ENCODE data around the gene CCDC88A. TPM values are rescaled to one million over a fixed set of nuclear protein-coding genes. Genes with fewer than 3 reads are reported as not detected.
A peak's percentile ranks its signal among the peaks of the same experiment; 100 is the strongest.

Gene CCDC88A
- total RNA-seq, 1 experiment from 2014 or later, result 84.5 TPM

DNA sequence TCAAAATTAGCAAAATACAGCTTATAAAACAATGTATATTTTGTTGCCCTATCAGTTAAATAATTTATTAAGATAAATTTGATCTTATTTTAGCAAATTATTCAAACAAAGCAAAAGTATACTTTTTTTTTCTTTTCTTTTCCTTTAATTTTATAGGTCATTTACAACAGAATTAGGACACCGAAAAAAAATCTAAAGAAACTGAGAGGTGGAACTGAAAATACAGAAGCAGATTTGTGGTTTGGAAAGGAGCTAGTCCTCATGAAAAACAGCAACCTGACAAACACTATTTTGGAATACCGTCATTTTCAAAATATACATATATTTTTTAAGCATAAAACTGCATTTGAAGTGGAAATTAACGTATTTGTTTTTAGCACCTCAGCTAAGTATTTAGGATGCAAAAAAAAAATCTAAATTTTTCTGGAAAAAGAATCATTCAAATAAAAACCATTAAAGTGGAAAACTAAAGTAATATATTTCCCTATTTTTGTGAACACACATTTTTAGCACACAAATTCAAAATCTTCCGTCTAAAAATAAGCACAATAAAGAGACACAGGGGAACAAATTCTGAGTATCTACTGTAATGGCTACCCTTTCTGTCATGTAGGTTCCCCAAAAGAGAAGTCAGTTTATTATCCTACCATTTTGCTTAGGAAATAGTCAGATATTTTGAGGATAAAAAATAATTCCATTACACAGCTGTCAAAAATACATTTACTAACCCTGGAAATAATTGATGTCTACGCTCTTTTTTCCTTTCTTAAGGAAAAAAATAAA, 2.7 kb downstream of the CCDC88A start:
- TF ChIP-seq EZH2 (IDR thresholded peaks at IDR 0.05; ENCODE audit: borderline replicate concordance, low read depth, low read length, poor library complexity, severe bottlenecking), result no peak
- TF ChIP-seq, protein P1, sequence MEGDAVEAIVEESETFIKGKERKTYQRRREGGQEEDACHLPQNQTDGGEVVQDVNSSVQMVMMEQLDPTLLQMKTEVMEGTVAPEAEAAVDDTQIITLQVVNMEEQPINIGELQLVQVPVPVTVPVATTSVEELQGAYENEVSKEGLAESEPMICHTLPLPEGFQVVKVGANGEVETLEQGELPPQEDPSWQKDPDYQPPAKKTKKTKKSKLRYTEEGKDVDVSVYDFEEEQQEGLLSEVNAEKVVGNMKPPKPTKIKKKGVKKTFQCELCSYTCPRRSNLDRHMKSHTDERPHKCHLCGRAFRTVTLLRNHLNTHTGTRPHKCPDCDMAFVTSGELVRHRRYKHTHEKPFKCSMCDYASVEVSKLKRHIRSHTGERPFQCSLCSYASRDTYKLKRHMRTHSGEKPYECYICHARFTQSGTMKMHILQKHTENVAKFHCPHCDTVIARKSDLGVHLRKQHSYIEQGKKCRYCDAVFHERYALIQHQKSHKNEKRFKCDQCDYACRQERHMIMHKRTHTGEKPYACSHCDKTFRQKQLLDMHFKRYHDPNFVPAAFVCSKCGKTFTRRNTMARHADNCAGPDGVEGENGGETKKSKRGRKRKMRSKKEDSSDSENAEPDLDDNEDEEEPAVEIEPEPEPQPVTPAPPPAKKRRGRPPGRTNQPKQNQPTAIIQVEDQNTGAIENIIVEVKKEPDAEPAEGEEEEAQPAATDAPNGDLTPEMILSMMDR (conservative IDR thresholded peaks at IDR 0.05; ENCODE audit: low read depth, low read length), result no peak
- Histone ChIP-seq H3K27ac (ENCODE audit: low read depth, low read length, poor library complexity, severe bottlenecking) (no peak overlapping the region), H3K4me3 (ENCODE audit: low read depth, low read length, poor library complexity, severe bottlenecking) (peak overlapping the region; percentile 84), H3K9me3 (ENCODE audit: low read depth, low read length, poor library complexity, severe bottlenecking) (no peaks in the 10 kb centered on the region), H3K4me1 (ENCODE audit: insufficient read depth, low read length, poor library complexity, severe bottlenecking) (peaks cover 11% of the 10 kb centered on the region), H3K27me3 (replicated peaks; ENCODE audit: insufficient read depth, low read depth, low read length, poor library complexity) (no peaks in the 10 kb centered on the region), H3K36me3 (ENCODE audit: insufficient read depth, low read length, poor library complexity, severe bottlenecking) (peaks cover under 1% of the 10 kb centered on the region)
- intact Hi-C loops (cut with micrococcal nuclease; ENCODE audit: unreplicated experiment), result loop anchor here (10.0 kb wide), 1 partner anchor 132 kb away; no protein-coding TSS in a partner anchor
- POLR2A ChIA-PET (ENCODE audit: low non-redundant PET), result no interaction called here
- CTCF ChIA-PET, result no interaction called here
- BruUV-seq (replicated peaks), result no TSS peak
- DNase-seq (ENCODE audit: low spot score), result no peak

- Histone ChIP-seq H3K9me3 (ENCODE audit: low read depth, low read length, poor library complexity, severe bottlenecking) (no peaks in the 10 kb centered on the region), H3K27ac (ENCODE audit: low read depth, low read length, poor library complexity, severe bottlenecking) (peak overlapping the region; percentile 43), H3K4me3 (ENCODE audit: low read depth, low read length, poor library complexity, severe bottlenecking) (no peak overlapping the region), H3K4me1 (ENCODE audit: insufficient read depth, low read length, poor library complexity, severe bottlenecking) (peaks cover 9% of the 10 kb centered on the region), H3K27me3 (replicated peaks; ENCODE audit: insufficient read depth, low read depth, low read length, poor library complexity) (no peaks in the 10 kb centered on the region), H3K36me3 (ENCODE audit: insufficient read depth, low read length, poor library complexity, severe bottlenecking) (peaks cover 7% of the 10 kb centered on the region)
- intact Hi-C loops (cut with micrococcal nuclease; ENCODE audit: unreplicated experiment), result loop anchor here (10.0 kb wide), 1 partner anchor 130 kb away; no protein-coding TSS in a partner anchor
- no peak for DNase-seq (ENCODE audit: low spot score)
- no TSS peak for BruUV-seq (replicated peaks)
- CTCF ChIA-PET, result no interaction called here
- TF ChIP-seq, protein P1 (conservative IDR thresholded peaks at IDR 0.05; ENCODE audit: low read depth, low read length), result no peak
- no peak for TF ChIP-seq EZH2 (IDR thresholded peaks at IDR 0.05; ENCODE audit: borderline replicate concordance, low read depth, low read length, poor library complexity, severe bottlenecking)
- POLR2A ChIA-PET (ENCODE audit: low non-redundant PET), result no interaction called here
Observed at GRCh38 chr2:55415300-55415699, 4.4 kb downstream of the CCDC88A start.

GRCh38 chr2:55408918-55409868, 10.5 kb downstream of the CCDC88A start:
- Histone ChIP-seq H3K36me3 (ENCODE audit: insufficient read depth, low read length, poor library complexity, severe bottlenecking) (peaks cover 12% of the 10 kb centered on the region), H3K27me3 (replicated peaks; ENCODE audit: insufficient read depth, low read depth, low read length, poor library complexity) (no peaks in the 10 kb centered on the region), H3K27ac (ENCODE audit: low read depth, low read length, poor library complexity, severe bottlenecking) (no peak overlapping the region), H3K4me1 (ENCODE audit: insufficient read depth, low read length, poor library complexity, severe bottlenecking) (peaks cover 6% of the 10 kb centered on the region), H3K9me3 (ENCODE audit: low read depth, low read length, poor library complexity, severe bottlenecking) (no peaks in the 10 kb centered on the region), H3K4me3 (ENCODE audit: low read depth, low read length, poor library complexity, severe bottlenecking) (no peak overlapping the region)
- ChIA-PET POLR2A (ENCODE audit: low non-redundant PET) (no interaction called here), CTCF (no interaction called here)
- DNase-seq (ENCODE audit: low spot score), result no peak
- intact Hi-C loops (cut with micrococcal nuclease; ENCODE audit: unreplicated experiment), result no loop called here
- TF ChIP-seq EZH2 (IDR thresholded peaks at IDR 0.05; ENCODE audit: borderline replicate concordance, low read depth, low read length, poor library complexity, severe bottlenecking), result no peak
- no TSS peak for BruUV-seq (replicated peaks)

Measured in A673 (cell line).